C4-2B (cell line): Measurements from ENCODE around the gene KDM4C.
A peak's percentile ranks its signal among the peaks of the same experiment; 100 is the strongest.
"Not testable (repeated sequence)": the region's sequence is repeated elsewhere in the genome, so short reads cannot be mapped to it uniquely, and the experiment has no call there.

Experiments used
- H3K27ac ChIP-seq: fragments of 450-650 bp; 2 replicates; pipeline ENCODE4 v1.5.1; 2017
- CTCF ChIP-seq: fragments of 450-650 bp; conservative IDR thresholded peaks from 2 replicates; pipeline ENCODE4 v1.5.1; 2017; ENCODE audit warnings: mild to moderate bottlenecking
- ZFX ChIP-seq: fragments of 450-650 bp; IDR thresholded peaks from 2 replicates; pipeline ENCODE4 v1.6.1; 2017

The KDM4C gene

GRCh38 chr9:7177383-7177782 is 419.6 kb downstream of the KDM4C start:
- no peak overlapping the region for H3K27ac ChIP-seq
- TF ChIP-seq CTCF: no peak
- TF ChIP-seq ZFX: no peak

- TF ChIP-seq CTCF (no peak), ZFX (no peak)
- no peak overlapping the region for H3K27ac ChIP-seq
Measured at GRCh38 chr9:7178729-7179128, 421.0 kb downstream of the KDM4C start.

GRCh38 chr9:7180247-7180646 is 422.5 kb downstream of the KDM4C start:
- TF ChIP-seq ZFX (no peak), CTCF (no peak)
- no peak overlapping the region for H3K27ac ChIP-seq

GRCh38 chr9:7183139-7183538 is 425.4 kb downstream of the KDM4C start:
- H3K27ac ChIP-seq: not testable (repeated sequence)

GRCh38 chr9:7185612-7186011 is 427.8 kb downstream of the KDM4C start:
- H3K27ac ChIP-seq: no peak overlapping the region
- TF ChIP-seq CTCF (no peak), ZFX (no peak)

DNA sequence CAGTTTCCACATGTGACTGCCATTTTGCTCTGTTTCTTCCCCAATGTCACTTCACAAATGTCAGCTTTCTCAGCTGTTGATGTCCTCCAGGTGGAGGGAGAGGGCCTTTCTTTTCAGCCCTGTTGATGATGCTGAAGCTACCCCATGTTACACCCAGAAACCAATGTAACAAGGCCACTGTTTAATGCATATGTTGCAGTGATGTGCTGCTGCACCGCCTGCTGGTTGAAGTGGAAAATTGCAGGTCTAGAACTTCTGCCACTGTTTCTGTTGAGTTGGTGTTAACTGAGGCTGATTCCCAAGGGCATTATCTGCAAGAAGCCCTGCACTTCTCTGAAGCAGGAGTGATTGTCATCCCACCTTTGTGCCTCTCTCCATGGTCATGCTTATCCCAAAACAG is 428.4 kb downstream of the KDM4C start:
- H3K27ac ChIP-seq: no peak overlapping the region
- TF ChIP-seq ZFX (no peak), CTCF (peak; percentile 83)

- TF ChIP-seq CTCF (no peak), ZFX (no peak)
Measured at GRCh38 chr9:7192266-7192665, 434.5 kb downstream of the KDM4C start.

DNA sequence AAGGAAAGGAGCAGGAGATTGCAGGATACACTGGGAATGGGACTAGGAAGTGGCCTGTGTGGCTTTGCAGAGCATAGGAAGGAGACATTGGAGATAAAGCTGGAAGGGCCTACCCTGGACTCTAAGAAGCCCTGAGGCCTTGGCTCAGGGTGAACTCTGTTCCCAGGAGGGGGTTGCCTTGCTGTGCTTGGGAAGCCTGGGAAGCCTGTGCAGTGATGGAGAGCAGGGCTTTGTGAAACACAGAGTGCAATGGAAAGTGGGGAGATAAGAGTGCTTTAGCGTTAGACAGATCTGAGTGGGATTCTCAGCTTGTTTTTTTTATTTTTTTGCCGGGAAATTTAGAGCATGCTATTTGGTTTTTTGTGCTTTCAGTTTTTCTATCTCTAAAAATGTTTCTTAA is 437.8 kb downstream of the KDM4C start:
- TF ChIP-seq ZFX: no peak
- H3K27ac ChIP-seq: no peak overlapping the region

More at GRCh38 chr9:7192266-7192665, 434.5 kb downstream of the KDM4C start:
- no peak overlapping the region for H3K27ac ChIP-seq

DNA sequence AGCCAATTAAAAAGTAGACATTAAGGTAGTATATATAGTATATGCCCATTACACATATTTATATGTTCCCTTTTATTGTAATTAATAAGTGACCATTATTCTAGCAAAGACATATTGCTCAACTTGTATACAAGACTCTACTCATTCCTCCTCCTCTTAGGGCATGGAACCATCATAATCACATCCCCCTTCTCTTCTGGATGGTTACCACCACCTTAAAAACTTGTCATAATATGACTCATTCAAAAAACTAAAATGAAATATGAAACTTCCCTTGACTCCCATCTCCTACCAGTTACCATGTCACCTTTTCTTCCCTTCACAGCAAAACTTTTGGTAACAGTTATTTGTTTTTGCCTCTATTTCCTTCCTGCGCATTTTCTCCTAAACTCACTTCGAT is 438.7 kb downstream of the KDM4C start:
- H3K27ac ChIP-seq: no peak overlapping the region

More for the DNA sequence above, 438.7 kb downstream of the KDM4C start:
- TF ChIP-seq CTCF: no peak
- TF ChIP-seq ZFX: no peak
